NCI-H128 (cell line): ENCODE data around the gene TPTE2.
"Not testable (repeated sequence)": the region's sequence is repeated elsewhere in the genome, so short reads cannot be mapped to it uniquely, and the experiment has no call there.

ENCODE experiments used
- DNase-seq: peaks from one replicate; lab custom pipeline; 2025; ENCODE audit not compliant: unreplicated experiment; lab: John Stamatoyannopoulos, UW

Gene TPTE2

GRCh38 chr13:19561127-19561582 is at the start of gene TPTE2:
Gene TPTE2 (minus strand): TSS chr13:19561532. CDS start chr13:19503234, 58,298 bp downstream.
- DNase-seq = not testable (repeated sequence)

GRCh38 chr13:19607523-19608078 is 46.3 kb upstream of the TPTE2 start:
- no peak for DNase-seq

GRCh38 chr13:19606737-19607136 is 45.4 kb upstream of the TPTE2 start:
- no peak for DNase-seq

- no peak for DNase-seq
These were observed 44.8 kb upstream of the TPTE2 start for GRCh38 chr13:19606152-19606551.

GRCh38 chr13:19605161-19605955 is 44.0 kb upstream of the TPTE2 start:
- DNase-seq = no peak

- DNase-seq = no peak
These were observed 43.0 kb upstream of the TPTE2 start for GRCh38 chr13:19604306-19604705.

GRCh38 chr13:19601749-19602725 is 40.7 kb upstream of the TPTE2 start:
- DNase-seq = peak; percentile 27

- DNase-seq = no peak
These were observed 36.2 kb upstream of the TPTE2 start for GRCh38 chr13:19597523-19597922.

- no peak for DNase-seq
These were observed 35.6 kb upstream of the TPTE2 start for GRCh38 chr13:19596960-19597361.

- DNase-seq = no peak
These were observed 34.8 kb upstream of the TPTE2 start for GRCh38 chr13:19596086-19596485.

- DNase-seq = no peak
These were observed 31.4 kb upstream of the TPTE2 start for GRCh38 chr13:19592657-19593180.

GRCh38 chr13:19591864-19592263 is 30.5 kb upstream of the TPTE2 start:
- no peak for DNase-seq

GRCh38 chr13:19590423-19590822 is 29.1 kb upstream of the TPTE2 start:
- DNase-seq = no peak

GRCh38 chr13:19589312-19589711 is 28.0 kb upstream of the TPTE2 start:
- DNase-seq = no peak

GRCh38 chr13:19587635-19588300 is 26.4 kb upstream of the TPTE2 start:
- no peak for DNase-seq

GRCh38 chr13:19586904-19587634 is 25.7 kb upstream of the TPTE2 start:
- no peak for DNase-seq

GRCh38 chr13:19581675-19582074 is 20.3 kb upstream of the TPTE2 start:
- DNase-seq = no peak

- no peak for DNase-seq
These were observed 13.9 kb upstream of the TPTE2 start for GRCh38 chr13:19575230-19575629.

- no peak for DNase-seq
These were observed 11.9 kb upstream of the TPTE2 start for GRCh38 chr13:19573120-19573716.

- no peak for DNase-seq
These were observed 10.9 kb upstream of the TPTE2 start for GRCh38 chr13:19572280-19572679.
